ENCODE results near the gene CEP55.

Gene CEP55

GRCh38 chr10:93471110-93471651 is 25.2 kb upstream of the CEP55 start:
- peak; percentile 67 to 89 (median 83) for DNase-seq

DNA sequence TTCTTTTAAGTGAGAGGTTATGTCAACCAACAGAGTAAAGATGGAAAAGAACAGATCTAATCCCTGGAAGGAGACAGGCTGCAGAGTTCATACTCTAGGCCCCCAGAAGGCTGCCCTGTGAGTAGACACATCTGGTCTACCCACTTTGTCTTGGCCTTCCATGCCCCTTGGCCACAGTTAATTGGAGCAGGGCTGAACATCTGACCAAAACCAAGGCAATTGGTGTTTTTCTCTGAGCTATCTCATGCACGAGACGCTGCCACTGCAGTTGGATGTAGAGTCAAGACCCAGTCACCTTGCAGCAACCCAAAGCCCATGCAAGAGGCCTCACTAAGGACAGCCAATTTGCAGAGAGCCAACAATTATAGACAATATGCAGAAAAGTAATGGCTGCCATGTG is 23.3 kb upstream of the CEP55 start:
- no peak for DNase-seq

DNA sequence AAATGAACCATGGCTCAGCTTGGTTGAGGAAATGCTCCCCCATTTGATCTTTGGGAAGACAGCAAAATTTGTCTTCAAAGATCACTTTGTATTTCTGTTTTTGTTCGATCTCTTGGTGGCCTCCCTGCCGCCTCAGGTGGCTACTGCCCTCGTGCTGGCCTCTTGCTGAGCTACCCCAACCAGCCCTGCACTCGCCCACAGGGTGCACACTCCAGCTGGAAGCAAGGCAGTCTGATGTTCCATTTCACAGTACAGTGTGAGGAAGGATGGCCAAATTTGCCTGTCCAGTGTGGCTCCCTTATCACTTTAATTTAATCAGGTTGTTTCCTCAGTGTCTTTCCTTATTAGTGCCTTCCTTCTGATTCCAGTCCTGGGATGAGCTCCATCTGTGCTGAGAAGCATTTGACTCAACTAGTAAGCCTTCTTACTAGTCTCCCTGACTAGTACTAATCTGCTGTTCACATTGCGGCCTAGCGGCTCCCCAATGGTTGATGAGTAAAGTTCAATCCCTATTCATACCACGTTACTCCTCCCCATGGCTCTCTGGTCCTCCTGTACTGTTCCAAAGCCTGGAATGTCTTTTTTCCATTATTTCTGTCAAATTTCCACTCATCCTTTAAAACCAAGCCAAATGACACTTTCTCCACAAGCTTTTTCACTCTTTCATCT is 22.5 kb upstream of the CEP55 start:
- no peak for DNase-seq

GRCh38 chr10:93475227-93475626 is 21.2 kb upstream of the CEP55 start:
- DNase-seq: no peak

DNA sequence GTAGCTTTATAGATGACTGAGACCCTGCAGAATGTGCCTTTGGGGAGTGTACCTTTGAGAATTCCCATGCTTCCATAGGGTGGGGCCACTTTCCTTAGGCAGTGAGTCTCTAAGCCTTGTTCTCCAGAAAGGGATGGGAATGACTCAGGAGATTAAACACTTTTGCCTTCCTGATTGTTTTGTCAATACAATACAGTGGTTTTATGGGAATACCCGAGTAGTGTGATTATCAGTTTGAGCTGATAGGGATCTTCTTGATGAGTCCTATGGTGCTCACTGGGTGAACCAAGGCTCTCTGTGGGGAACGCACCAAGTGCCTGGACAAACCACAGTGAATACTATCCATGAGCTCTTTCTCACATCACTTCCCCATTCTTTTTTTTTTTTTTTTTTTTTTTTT is 20.5 kb upstream of the CEP55 start:
- DNase-seq: peak; percentile 62 to 92 (median 82)

DNA sequence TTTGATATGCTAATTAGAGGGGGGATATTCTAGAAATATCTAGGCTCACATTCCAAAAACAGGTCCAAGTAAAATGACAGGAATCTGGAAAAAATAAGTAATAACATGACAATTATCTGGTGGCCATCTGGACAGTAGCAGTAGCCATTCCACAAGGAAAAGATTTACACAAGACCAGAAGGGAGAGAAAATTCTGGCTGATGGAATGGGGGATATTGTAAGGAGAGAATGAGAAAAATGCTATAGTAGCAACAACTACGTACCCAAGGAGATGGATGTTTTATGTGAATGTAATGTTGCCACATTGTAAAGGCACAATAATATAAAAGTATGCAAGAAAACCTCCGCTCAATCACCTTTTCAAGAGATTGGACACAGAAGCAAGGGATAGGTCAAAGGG is 19.7 kb upstream of the CEP55 start:
- no peak for DNase-seq

DNA sequence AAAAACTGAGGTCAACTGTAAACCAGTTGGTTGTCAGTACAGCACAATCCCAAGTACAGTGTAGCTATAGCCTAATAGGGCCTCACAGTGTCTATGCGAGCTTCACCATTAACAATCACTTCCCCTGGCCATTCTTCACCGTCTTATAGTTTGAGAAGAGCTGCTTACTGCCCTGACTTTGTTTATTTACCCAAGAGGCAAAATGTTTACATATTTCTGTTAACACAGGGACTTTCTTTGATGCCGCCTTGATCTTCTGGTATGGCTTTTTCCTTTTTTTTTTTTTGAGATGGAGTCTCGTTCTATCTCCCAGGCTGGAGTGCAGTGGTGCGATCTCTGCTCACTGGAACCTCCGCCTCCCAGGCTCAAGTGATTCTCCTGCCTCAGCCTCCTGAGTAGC is 17.5 kb upstream of the CEP55 start:
- no peak for DNase-seq

- peak in 2 of 3 donors; percentile 14 to 31 for DNase-seq
Measured at GRCh38 chr10:93481637-93482144, 14.7 kb upstream of the CEP55 start.

DNA sequence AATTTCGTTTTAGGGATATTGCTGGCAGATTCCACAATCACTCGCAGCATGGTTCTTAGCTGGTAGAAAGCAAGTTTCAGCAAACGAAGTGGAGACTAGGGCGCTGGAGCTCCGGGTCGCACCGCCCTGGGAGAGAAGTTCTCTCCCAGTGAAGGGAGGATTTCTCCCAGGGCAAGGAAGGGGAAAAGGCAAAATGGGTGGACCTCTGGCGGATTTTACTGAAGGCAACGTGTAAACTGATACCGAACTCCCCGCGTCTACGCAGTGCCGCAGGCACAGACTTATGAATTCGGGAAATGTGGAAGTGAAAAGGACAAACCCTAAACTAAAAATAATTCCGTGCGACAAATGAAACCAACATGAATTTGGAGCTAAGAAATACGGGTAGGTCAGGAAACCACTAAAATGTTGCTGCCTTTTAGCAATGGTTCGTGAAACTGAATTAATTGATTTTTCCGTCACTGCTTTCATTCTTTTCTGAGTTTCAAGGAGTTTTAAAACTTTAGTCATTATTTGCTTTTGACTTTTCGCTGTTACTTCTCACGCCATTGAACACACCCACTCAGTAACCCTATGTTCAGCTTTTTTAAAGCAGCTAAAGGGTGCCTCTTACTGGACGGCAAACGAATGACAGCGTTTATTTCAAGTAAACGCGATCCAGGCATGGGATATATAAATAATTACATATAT is 14.1 kb upstream of the CEP55 start, which contains the start of gene MYOF:
MYOF (minus strand) TSS at position 190 of the 690 bp plus-strand sequence; CDS start at position 50, 140 bp downstream.
- DNase-seq: peak; percentile 86 to 92 (median 88)

- DNase-seq: no peak
Measured at GRCh38 chr10:93485690-93486089, 10.7 kb upstream of the CEP55 start.

DNA sequence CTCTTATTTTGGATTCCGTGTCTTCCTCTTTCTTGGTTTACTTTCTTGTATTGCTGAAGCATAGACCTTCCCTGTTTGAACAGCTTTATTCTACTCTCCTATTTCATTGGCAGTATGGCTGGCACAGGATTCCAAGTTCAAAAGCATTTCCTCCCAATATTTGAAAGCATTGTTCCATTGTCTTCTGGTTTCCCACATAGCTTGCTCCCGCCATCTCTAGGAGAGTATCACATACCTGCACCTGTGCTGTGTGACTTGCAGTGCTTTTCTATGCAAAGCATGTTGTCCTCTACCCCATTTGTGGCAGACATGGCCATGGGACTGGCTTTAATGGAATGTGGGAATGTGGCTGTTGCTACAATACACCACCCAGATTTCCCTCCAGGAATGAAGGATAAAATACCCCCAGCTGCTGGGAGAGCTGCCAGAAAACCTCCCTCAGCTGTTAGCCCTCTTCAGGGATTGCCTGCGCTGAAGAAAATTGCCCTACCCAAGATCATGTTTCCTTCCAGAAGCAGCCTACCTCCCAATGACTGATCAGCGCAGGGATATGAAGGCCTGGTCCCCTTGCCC is 7.4 kb upstream of the CEP55 start:
- DNase-seq: no peak

- DNase-seq: no peak
Measured at GRCh38 chr10:93491602-93492121, 4.8 kb upstream of the CEP55 start.

DNA sequence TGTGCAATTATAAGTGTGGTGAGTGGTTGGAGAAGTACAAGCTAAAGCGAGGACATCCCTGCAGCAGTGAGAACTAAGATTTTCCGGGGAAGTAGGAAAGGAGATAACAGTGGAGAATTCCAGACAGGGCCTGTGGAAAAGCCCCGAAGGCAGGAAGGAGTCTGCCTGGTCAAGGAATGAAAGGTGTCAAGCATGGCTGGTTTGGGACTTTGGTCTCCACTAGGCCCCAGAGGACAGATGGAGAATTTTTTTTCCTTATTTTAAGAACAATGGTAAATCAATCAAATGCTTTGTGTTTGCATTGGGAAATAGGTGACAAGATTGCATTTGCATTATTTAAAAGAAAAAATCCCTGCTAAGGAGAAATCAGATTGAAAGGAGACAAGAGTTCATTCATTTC is 3.2 kb upstream of the CEP55 start:
- DNase-seq: no peak

- no peak for DNase-seq
Measured at GRCh38 chr10:93494494-93494893, 1.9 kb upstream of the CEP55 start.

GRCh38 chr10:93495654-93496321 is 624 bp upstream of the CEP55 start:
- DNase-seq: peak in 1 of 3 donors; percentile 19

GRCh38 chr10:93498166-93498565 is 1.8 kb downstream of the CEP55 start:
- DNase-seq: no peak

GRCh38 chr10:93501650-93502049 is 5.2 kb downstream of the CEP55 start:
- DNase-seq: no peak

- DNase-seq: no peak
Measured at GRCh38 chr10:93503075-93503474, 6.7 kb downstream of the CEP55 start.

DNA sequence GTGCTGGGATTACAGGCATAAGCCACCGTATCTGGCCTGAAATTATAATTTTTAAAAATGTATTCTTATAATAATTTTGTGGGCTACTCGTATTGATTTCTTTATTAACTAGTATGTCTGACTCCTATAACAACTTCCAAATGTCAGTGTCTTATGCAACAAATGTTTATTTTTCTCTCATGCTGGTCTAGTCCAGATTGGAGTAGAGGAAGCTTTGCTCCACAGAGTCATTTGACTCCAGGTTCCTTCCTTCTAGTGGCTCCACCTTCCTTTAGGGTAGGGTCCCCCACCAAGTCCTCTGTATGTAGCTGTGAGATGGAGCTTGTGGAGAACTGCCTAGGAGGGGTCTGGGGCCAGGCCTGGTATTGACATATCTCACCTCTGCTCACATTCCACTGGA is 8.7 kb downstream of the CEP55 start:
- DNase-seq: no peak

DNA sequence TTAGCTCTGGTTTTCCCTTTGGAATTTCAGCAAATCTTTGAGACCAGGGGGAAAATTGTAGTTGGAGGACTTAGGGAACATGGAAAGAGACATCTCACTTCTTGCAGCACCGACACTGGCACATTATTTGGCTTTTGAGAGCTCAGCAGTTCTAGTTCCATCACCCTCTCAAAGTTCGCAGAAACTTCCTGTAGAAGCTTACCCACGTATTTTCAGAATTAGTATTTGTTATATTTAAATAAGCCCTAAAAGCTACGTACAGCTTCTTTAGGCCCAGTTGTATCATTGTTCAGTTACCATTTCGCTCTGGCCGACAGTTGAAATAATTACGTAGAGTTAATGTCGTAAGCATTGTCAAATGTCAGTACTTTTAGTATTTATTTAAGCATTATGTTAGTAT is 13.4 kb downstream of the CEP55 start:
- no peak for DNase-seq

DNA sequence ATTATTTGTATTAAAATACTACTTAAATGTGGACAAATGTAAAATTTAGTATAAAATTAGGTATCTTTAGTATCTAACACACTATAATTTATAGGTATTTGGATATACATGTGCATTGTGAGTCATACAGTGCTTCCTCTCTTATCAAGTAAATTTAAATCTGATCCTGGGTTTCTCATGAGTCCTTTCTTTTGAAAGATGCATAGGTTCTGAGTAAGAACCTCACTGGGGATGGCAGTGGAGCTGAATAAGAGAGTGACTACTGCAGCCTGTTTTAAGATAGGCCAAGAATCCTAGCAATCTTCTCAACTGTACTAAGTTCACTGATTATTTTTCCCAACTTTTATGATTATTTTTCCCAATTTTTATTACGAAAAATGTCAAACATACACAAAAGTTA is 16.2 kb downstream of the CEP55 start:
- peak in 2 of 3 donors; percentile 20 to 26 for DNase-seq

- DNase-seq: no peak
Measured at GRCh38 chr10:93513091-93513490, 16.7 kb downstream of the CEP55 start.

GRCh38 chr10:93514521-93514920 is 18.1 kb downstream of the CEP55 start:
- peak; percentile 8 to 74 (median 68) for DNase-seq
